GM18858 (cell line): ENCODE measurements around the gene MAP1B.
A peak's percentile ranks its signal among the peaks of the same experiment; 100 is the strongest.

Experiments used
- ATAC-seq: cut with Tn5 transposase; IDR thresholded peaks from one replicate; pipeline ENCODE4 v1.9.1; 2021; ENCODE audit not compliant: unreplicated experiment

MAP1B gene

GRCh38 chr5:72129725-72130124 lies 22.4 kb downstream of the MAP1B start:
- no peak for ATAC-seq

- no peak for ATAC-seq
Observed at GRCh38 chr5:72130351-72130761, 23.1 kb downstream of the MAP1B start.

- ATAC-seq: no peak
Observed at GRCh38 chr5:72133212-72133990, 26.1 kb downstream of the MAP1B start.

GRCh38 chr5:72134226-72134899 lies 27.1 kb downstream of the MAP1B start:
- no peak for ATAC-seq

GRCh38 chr5:72137826-72138409 lies 30.6 kb downstream of the MAP1B start:
- no peak for ATAC-seq

- peak; percentile 70 for ATAC-seq
Observed at GRCh38 chr5:72138943-72139521, 31.8 kb downstream of the MAP1B start.

- ATAC-seq: no peak
Observed at GRCh38 chr5:72140711-72141110, 33.4 kb downstream of the MAP1B start.

GRCh38 chr5:72141440-72142355 lies 34.4 kb downstream of the MAP1B start:
- ATAC-seq: no peak

GRCh38 chr5:72144762-72145161 lies 37.5 kb downstream of the MAP1B start:
- ATAC-seq: no peak

GRCh38 chr5:72145348-72145747 lies 38.1 kb downstream of the MAP1B start:
- ATAC-seq: no peak

GRCh38 chr5:72146056-72146455 lies 38.8 kb downstream of the MAP1B start:
- ATAC-seq: no peak

GRCh38 chr5:72147569-72147968 lies 40.3 kb downstream of the MAP1B start:
- no peak for ATAC-seq

GRCh38 chr5:72149742-72150141 lies 42.5 kb downstream of the MAP1B start:
- ATAC-seq: no peak

GRCh38 chr5:72151169-72151568 lies 43.9 kb downstream of the MAP1B start:
- no peak for ATAC-seq

GRCh38 chr5:72151646-72152045 lies 44.4 kb downstream of the MAP1B start:
- no peak for ATAC-seq

- ATAC-seq: no peak
Observed at GRCh38 chr5:72152545-72152944, 45.3 kb downstream of the MAP1B start.

- no peak for ATAC-seq
Observed at GRCh38 chr5:72153551-72153950, 46.3 kb downstream of the MAP1B start.

- no peak for ATAC-seq
Observed at GRCh38 chr5:72154076-72154756, 46.9 kb downstream of the MAP1B start.

GRCh38 chr5:72156946-72157624 lies 49.8 kb downstream of the MAP1B start:
- no peak for ATAC-seq

- no peak for ATAC-seq
Observed at GRCh38 chr5:72157625-72157962, 50.3 kb downstream of the MAP1B start.
